HG02840 (cell line): ENCODE results near the gene HNRNPR.
"Not testable (repeated sequence)": the region's sequence is repeated elsewhere in the genome, so short reads cannot be mapped to it uniquely, and the experiment has no call there.

Experiments used
- ATAC-seq: cut with Tn5 transposase; IDR thresholded peaks from one replicate; pipeline ENCODE4 v1.9.1; 2021; ENCODE audit warnings: mild to moderate bottlenecking, moderate library complexity, moderate number of reproducible peaks; ENCODE audit not compliant: unreplicated experiment, low FRiP score

HNRNPR gene

GRCh38 chr1:23344111-23344986 is at the start of gene HNRNPR:
HNRNPR (minus strand) TSS chr1:23344284; CDS start chr1:23341008, 3,276 bp downstream.
- peak; percentile 96 for ATAC-seq

- no peak for ATAC-seq
Measured at GRCh38 chr1:23393706-23394105, 49.6 kb upstream of the HNRNPR start.

GRCh38 chr1:23392125-23392855 is 48.2 kb upstream of the HNRNPR start:
- ATAC-seq = no peak

- ATAC-seq = no peak
Measured at GRCh38 chr1:23389837-23390321, 45.8 kb upstream of the HNRNPR start.

- no peak for ATAC-seq
Measured at GRCh38 chr1:23387494-23387893, 43.4 kb upstream of the HNRNPR start.

- ATAC-seq = no peak
Measured at GRCh38 chr1:23385119-23385621, 41.1 kb upstream of the HNRNPR start.

- no peak for ATAC-seq
Measured at GRCh38 chr1:23384312-23385058, 40.4 kb upstream of the HNRNPR start.

- ATAC-seq = no peak
Measured at GRCh38 chr1:23383577-23384311, 39.7 kb upstream of the HNRNPR start.

- ATAC-seq = no peak
Measured at GRCh38 chr1:23381233-23381885, 37.3 kb upstream of the HNRNPR start.

GRCh38 chr1:23380719-23381118 is 36.6 kb upstream of the HNRNPR start:
- ATAC-seq = no peak

GRCh38 chr1:23380236-23380635 is 36.2 kb upstream of the HNRNPR start:
- not testable (repeated sequence) for ATAC-seq

GRCh38 chr1:23376890-23377811 is 33.1 kb upstream of the HNRNPR start:
- no peak for ATAC-seq

GRCh38 chr1:23374079-23374735 is 30.1 kb upstream of the HNRNPR start:
- ATAC-seq = not testable (repeated sequence)

GRCh38 chr1:23371987-23372880 is 28.1 kb upstream of the HNRNPR start:
- no peak for ATAC-seq

- no peak for ATAC-seq
Measured at GRCh38 chr1:23370709-23371584, 26.9 kb upstream of the HNRNPR start.

GRCh38 chr1:23370330-23370708 is 26.2 kb upstream of the HNRNPR start:
- no peak for ATAC-seq
